Gastrocnemius medialis (tissue), 4 donors: ENCODE data around the gene FIGLA.

Experiments used
- CTCF ChIP-seq, 5 experiments: fragments of 450-650 bp in 3 of 5; fragments of 200-600 bp in 2 of 5; sonication (generic) in 2 of 5; IDR thresholded peaks in 4 of 5; conservative IDR thresholded peaks in 1 of 5; 1 replicate in 4 of 5; 2 replicates in 1 of 5; pipeline ENCODE4 v1.5.1; 2016 to 2019; ENCODE audit warnings: antibody characterized with exemption in 5 of 5, mild to moderate bottlenecking in 3 of 5, moderate library complexity in 3 of 5
- POLR2A ChIP-seq, 2 donors: fragments of 450-650 bp; IDR thresholded peaks; one replicate each; pipeline ENCODE4 v1.6.1; 2017; ENCODE audit warnings: antibody characterized with exemption in 2 of 2, mild to moderate bottlenecking in 2 of 2, moderate library complexity in 2 of 2

GRCh38 chr2:70779911-70780545 is 10.4 kb downstream of the FIGLA start:
- TF ChIP-seq CTCF (IDR thresholded peaks at IDR 0.05 in 4 of 5, conservative IDR thresholded peaks at IDR 0.05 in 1 of 5): no peak
- no peak for TF ChIP-seq POLR2A (IDR thresholded peaks at IDR 0.05)
